ENCODE results near the gene RERE.

Gene RERE

DNA sequence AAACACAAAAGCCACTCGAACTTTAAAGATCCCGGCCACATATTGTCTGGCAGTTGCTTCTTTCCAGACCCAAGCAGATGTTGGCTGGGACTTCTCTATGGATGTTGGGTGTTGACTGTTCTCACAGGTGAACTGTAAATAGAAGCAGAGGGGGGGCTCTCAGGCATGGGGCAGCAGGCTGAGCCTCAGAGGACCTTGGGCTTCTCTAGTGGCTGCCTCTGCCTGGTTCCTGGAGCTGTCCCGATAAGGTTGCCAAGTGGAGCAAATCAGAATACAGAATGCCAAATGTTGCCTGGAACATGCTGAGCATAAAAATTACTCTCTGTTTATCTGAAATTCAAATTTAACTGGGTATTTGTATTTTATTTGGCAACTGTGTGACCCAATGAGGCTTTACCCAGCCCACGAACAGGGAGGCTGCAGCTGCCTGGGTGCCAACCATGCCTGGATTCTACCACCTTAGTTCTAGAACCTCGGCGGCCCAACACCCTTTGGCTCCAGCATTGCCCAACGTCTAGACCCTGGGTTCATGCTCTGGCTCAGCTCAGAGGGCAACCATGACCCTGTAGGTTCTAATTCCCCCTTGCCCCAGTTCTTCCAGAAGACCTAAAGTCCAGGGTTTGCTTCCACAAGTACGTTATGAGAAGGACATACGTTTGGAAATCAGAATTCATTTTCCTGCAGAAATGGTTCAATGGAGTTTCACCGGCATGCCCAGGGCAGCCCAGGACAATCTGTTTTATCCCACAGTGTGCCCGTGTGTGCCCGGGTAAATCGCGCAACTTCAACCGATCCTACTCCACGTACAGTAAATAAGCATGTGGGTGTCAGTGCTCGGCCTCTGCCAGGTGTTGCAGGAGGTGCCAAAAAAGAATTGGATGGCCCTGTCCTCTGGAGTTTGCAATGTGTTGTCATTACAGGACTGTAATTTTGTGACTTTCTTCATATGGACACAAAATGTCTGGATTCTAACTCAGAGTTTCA is 504.9 kb downstream of the RERE start:
- DNase-seq = peak; percentile 72

DNA sequence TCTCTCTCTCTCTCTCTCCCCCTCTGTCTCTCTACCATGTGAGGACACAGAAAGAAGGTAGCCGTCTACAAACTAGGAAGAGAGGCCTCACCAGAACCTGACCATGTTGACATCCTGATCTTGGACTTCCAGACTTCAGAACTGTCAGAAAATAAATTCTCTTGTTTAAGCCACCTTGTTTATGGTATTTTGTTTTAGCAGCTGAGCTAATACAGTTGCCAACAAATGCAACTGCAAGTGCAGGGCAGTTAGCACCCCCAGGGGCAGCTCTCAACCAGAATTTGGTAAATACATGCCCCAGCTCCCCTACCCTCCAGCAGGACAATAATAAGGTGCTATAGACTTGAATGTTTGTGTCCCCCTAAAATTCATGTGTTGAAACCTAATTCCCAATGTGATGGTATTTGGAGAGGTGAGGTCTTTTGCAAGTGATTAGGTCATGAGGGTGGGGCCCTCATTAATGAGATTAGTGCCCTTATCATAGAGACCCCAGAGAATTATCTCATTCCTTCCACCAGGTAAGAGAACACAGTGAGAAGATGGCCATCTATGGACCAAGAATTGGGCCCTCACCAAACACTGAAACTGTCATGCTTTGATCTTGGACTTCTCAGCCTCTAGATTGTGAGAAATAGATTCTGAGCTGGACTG is 506.2 kb downstream of the RERE start:
- no peak for DNase-seq

DNA sequence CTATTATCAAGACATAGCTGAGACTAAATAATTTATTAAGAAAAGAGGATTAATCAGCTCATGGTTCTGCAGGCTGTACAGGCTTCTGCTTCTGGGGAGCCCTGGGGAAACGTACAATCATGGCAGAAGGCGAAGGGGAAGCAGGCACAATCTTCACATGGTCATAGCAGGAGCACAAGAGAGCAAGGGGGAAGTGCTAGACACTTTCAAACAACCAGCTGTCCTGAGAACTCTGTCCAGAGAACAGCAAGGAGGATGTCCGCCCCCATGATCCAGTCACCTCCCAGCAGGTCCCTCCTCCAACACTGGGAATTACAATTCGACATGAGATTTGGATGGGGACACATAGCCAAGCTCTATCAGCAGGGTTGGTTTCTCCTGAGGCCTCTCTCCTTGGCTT is 509.8 kb downstream of the RERE start:
- DNase-seq = no peak

DNA sequence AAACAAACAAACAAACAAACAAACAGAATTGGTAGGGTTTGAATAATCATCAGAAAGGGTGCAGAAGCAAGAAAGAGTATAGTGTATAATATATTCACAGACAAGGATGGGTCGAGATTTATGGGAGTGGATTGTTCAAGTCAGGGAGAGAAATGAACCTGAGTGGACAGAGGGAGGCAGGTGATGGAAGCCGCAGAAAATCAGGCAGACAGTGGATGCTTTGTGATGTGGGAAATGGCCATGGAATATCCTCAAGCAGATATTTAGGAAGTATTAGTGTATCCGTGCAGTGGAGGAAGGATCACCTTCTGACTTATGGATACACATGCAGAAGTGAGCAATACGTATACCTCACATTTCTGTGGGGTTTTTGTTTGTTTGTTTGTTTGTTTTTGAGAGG is 513.6 kb downstream of the RERE start:
- DNase-seq = no peak

DNA sequence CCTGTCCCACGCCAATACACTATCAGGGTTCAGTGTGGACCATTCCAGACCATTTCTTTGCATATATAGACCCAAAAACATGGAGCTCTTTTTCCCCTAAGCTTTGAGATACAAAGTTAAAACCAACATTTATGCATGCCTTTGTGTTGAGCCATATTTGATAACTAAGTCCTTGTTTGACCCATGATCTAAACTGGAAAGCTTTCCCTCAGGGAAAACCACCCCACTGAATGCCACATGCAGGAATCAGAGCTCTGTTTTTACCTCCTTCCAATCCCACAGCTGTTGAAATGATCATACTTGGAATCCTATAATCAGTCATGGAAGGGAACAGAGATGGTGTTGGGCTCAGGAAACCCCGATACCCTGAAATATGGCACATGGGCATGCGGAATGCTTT is 514.3 kb downstream of the RERE start:
- DNase-seq = no peak

All from DMS79 (cell line).